HCT116 (cell line): ENCODE data around the gene HIPK2.

Source experiments
- CTCF ChIP-seq, 3 experiments: fragments of 200-600 bp in 1 of 3; sonication (generic) in 1 of 3; IDR thresholded peaks in 2 of 3; conservative IDR thresholded peaks in 1 of 3; 2 replicates each; pipeline ENCODE4 v1.5.1; 2012 to 2017; ENCODE audit warnings: low read depth in 2 of 3, low read length in 2 of 3, antibody characterized with exemption in 1 of 3, borderline replicate concordance in 1 of 3, control low read depth in 1 of 3, mild to moderate bottlenecking in 1 of 3, mixed read lengths in 1 of 3, mixed run types in 1 of 3, moderate library complexity in 1 of 3; ENCODE audit not compliant: insufficient read depth in 1 of 3
- EGR1 ChIP-seq: IDR thresholded peaks from 2 replicates; pipeline ENCODE4 v1.6.1; 2012; ENCODE audit warnings: low read depth
- POLR2AphosphoS5 ChIP-seq: IDR thresholded peaks from 2 replicates; pipeline ENCODE4 v1.6.1; 2011; ENCODE audit warnings: mild to moderate bottlenecking, low read depth, low read length, moderate library complexity
- RAD21 ChIP-seq: IDR thresholded peaks from 2 replicates; pipeline ENCODE4 v1.6.1; 2012; ENCODE audit warnings: low read depth, mild to moderate bottlenecking
- SP1 ChIP-seq: IDR thresholded peaks from 2 replicates; pipeline ENCODE4 v1.6.1; 2012; ENCODE audit warnings: low read depth

- TF ChIP-seq CTCF (IDR thresholded peaks at IDR 0.05 in 2 of 3, conservative IDR thresholded peaks at IDR 0.05 in 1 of 3; ENCODE audit: borderline replicate concordance in 1 of 3, insufficient read depth in 1 of 3, low read depth in 2 of 3, low read length in 2 of 3) = no peak
- no peak for TF ChIP-seq EGR1
- no peak for TF ChIP-seq RAD21
- no peak for TF ChIP-seq SP1
- no peak for TF ChIP-seq POLR2AphosphoS5
These were observed 85.1 kb downstream of the HIPK2 start for GRCh38 chr7:139692723-139693122.
